ENCODE data around the gene NINJ2.

DNA sequence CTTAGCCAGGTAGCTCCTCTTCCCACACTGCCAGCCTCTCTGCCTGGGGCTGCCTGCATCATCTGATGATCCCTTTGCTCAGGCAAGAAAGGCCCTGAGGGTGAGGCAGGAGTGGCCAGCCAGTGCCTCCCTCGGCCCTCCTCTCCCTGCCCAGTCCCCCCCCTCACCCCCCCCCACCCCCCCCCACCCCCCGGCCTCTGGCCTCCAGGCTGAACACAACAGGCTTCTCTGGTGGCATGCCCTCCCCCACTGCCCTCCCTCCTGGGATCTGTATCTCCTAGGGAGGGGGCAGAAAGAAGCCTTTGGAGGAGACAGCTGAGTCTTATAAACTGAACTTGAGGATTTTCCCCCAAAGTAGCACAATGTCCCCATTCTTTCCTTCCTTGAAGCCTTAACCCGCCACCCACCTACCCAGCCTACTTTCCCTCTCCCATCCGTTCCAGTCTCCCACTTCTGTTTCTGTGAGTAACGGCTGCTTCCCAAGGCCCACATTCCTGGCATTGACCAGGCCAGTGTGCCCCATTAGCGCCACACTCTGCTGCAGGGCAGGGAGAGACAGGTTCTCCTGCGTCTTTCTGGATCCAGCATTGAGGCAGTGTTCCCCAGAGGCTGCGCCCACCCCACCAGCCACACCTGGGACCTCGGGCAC lies 121.4 kb downstream of the NINJ2 start:
- peak in 1 of 2 donors; percentile 5 for TF ChIP-seq CTCF (conservative IDR thresholded peaks at IDR 0.05 in 1 of 2, IDR thresholded peaks at IDR 0.05 in 1 of 2; ENCODE audit: extremely low read depth in 1 of 2, insufficient read depth in 1 of 2, low read depth in 1 of 2, low read length in 2 of 2)
- TF ChIP-seq EZH2 (IDR thresholded peaks at IDR 0.05; ENCODE audit: borderline replicate concordance, low read length), result no peak

All from mammary epithelial cell (primary cell).